LNCaP clone FGC (cell line): Measurements from ENCODE around the gene POU3F1.

ENCODE experiments used
- DNase-seq: peaks from one replicate; pipeline ENCODE4 v3.0.0-alpha.2; 2011; ENCODE audit warnings: low read depth
- H3K4me3 ChIP-seq: 2 replicates; pipeline ENCODE4 v1.5.1; 2011; ENCODE audit warnings: mild to moderate bottlenecking, low read depth, low read length, control low read depth
- TF ChIP-seq, protein P1 (sequence below): IDR thresholded peaks from 2 replicates; pipeline ENCODE4 v1.5.1; 2012; ENCODE audit warnings: mild to moderate bottlenecking; ENCODE audit not compliant: control insufficient read depth, insufficient read depth; ENCODE audit errors: extremely low read depth

The POU3F1 gene

DNA sequence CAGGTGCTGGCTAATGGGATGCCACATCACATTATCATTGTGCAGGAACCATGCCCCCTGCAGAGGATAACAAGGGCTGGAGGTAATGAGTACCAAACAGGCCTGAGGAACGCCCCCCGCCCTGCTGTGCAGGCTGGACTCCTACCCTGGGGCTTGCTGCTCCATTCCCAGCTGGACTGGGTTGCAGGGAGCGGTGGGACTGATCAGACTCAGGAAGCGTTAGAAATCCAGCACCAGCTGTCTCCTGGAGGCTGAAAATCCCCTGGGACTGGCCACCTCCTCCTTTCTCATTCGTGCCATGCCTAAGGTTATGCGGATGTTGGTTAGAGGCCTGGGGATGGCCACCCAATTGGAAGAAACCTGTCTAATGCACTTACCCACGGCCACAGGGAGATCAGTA, 36.9 kb upstream of the POU3F1 start:
- no peak for DNase-seq
- no peak overlapping the region for H3K4me3 ChIP-seq
- TF ChIP-seq, protein P1, sequence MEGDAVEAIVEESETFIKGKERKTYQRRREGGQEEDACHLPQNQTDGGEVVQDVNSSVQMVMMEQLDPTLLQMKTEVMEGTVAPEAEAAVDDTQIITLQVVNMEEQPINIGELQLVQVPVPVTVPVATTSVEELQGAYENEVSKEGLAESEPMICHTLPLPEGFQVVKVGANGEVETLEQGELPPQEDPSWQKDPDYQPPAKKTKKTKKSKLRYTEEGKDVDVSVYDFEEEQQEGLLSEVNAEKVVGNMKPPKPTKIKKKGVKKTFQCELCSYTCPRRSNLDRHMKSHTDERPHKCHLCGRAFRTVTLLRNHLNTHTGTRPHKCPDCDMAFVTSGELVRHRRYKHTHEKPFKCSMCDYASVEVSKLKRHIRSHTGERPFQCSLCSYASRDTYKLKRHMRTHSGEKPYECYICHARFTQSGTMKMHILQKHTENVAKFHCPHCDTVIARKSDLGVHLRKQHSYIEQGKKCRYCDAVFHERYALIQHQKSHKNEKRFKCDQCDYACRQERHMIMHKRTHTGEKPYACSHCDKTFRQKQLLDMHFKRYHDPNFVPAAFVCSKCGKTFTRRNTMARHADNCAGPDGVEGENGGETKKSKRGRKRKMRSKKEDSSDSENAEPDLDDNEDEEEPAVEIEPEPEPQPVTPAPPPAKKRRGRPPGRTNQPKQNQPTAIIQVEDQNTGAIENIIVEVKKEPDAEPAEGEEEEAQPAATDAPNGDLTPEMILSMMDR, result no peak

DNA sequence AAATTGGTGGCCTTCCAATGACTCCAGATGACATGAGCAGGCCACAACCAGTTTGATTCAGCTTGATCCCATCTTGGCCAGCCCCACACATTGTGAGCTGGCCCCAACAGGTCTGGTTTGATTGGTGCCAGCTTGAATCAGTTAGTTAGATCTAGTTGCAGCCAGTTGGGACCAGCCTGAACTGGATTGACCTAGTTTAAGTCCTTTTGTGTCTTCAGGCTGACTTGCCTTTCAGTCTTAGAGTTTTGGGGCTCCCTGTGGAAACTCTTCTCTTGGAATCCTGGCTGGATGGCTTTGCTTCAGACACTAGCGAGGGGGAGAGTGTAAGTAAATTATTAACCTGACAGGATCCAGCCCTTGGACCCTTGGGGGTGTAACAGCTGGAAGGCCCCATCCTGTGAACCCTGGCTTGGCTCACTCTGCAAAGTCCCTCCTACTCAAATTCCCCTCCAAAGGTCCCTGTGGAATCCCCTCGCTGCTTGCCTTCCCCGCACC, 36.2 kb upstream of the POU3F1 start:
- DNase-seq, result no peak
- TF ChIP-seq, protein P1, result no peak
- no peak overlapping the region for H3K4me3 ChIP-seq

DNA sequence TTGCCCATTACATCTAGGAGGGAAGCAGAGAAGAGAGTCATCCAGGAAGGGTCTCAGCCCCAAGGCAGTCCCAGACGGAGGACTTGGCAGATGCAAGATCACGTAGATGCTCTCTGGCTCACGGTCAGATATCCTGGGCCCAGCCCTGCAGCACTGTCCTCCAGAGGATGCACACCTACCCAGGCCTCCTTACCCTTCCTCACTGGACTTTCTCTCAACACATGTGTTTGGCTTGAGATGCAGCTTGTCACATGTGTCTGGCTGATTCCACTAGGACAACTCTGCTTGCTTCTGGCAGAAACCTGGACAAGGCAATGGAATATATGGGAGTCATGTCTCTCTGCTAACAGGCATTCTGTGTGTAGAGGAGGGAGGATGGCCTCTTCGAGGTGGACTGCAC, 32.4 kb upstream of the POU3F1 start:
- DNase-seq, result no peak
- TF ChIP-seq, protein P1, result no peak
- no peak overlapping the region for H3K4me3 ChIP-seq

DNA sequence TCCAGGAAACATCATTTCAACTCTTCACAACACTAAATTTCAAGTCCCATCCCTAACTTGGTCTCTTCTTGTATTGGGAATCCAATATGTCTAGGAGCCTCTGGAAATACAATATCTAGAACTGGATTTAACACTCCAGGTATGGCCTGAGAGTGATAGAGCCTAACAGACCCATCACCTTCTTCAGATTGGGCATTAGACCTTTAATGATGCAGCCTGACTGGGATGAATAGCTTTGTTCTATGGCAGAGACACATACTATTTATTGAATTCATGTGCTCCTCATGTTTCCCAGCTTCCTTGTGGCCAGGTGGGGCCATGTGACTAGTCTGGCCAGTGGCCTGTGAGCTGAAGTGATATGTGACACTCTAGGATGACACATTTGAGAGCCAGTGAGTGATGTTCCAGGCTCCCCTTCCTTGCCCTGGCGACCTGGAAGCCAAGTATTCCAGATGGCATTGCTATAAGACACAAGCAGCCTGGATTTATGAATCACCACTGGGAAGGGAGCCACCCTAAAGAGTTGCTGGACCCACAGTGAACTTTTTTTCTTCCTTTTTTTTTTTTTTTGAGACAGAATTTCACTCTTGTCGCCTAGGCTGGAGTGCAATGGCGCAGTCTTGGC, 31.0 kb upstream of the POU3F1 start:
- no peak overlapping the region for H3K4me3 ChIP-seq
- TF ChIP-seq, protein P1, result no peak
- no peak for DNase-seq

DNA sequence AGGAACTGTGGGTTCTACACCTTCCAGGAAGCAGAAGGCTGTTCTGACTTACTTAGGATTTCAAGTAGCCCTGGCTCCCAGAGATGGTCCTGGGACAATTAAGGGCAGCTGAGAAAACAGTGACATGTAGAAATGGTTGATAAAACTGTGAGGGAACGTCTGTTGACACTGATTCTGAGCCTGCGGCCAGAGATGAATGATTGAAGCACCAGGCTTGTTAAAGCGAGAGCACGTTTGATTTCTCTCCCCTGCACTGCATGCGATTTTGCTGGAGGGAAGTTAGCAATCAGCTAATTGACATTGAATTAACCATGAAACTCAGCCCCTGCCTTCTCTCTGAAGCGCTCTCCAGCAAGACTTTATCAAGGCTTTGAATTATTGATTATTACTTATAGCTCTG, 29.9 kb upstream of the POU3F1 start:
- TF ChIP-seq, protein P1, result no peak
- H3K4me3 ChIP-seq, result no peak overlapping the region
- no peak for DNase-seq

DNA sequence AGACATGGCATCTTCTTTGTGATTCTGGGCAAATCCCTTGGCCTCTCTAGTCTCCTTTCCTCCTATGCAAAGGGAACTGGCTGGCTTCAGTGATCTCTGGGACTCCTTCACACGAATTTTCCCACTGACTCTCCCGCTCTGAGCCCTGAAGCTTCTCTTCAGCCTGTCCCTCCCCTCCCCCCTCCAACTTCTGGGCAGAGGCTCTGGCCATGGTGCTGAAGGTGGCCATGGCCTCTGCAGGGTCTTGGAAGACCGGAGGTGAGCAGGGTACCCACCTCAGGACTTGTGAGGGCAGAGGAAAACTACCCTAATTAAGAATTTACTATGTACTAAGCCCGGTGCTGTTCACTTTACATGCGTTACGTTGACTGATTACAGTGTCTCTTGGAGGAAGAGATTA, 29.4 kb upstream of the POU3F1 start:
- TF ChIP-seq, protein P1, result no peak
- DNase-seq, result no peak
- H3K4me3 ChIP-seq, result no peak overlapping the region

DNA sequence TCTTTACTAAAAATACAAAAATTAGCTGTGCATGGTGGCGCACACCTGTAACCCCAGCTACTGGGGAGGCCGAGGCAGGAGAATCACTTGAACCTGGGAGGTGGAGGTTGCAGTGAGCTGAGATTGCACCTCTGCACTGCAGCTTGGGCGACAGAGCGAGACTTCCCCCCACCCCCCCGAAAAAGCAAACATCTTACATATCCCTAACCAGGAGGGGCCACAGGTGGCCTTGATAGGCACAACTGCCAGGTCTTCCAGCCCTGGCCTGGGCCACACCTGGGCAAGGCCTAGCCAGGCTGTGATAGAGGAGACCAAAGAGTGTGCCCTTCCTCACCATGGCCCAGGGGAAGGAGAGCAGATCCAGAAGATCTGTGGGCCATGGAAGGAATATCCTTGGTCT, 28.6 kb upstream of the POU3F1 start:
- TF ChIP-seq, protein P1, result no peak
- H3K4me3 ChIP-seq, result no peak overlapping the region
- DNase-seq, result no peak
